SH-SY5Y (cell line): ENCODE measurements around the gene DACH1.

Experiments used
- GATA2 ChIP-seq: IDR thresholded peaks from 2 replicates; pipeline ENCODE4 v1.6.1; 2011; ENCODE audit warnings: mild to moderate bottlenecking, low read depth, low read length
- GATA3 ChIP-seq: IDR thresholded peaks from 2 replicates; pipeline ENCODE4 v1.6.1; 2011; ENCODE audit warnings: low read depth, mild to moderate bottlenecking, low read length, moderate library complexity

GRCh38 chr13:71877256-71877653 lies 10.3 kb upstream of the DACH1 start:
- TF ChIP-seq GATA3 (no peak), GATA2 (no peak)
